ENCODE results near the gene DPYD.
"Not testable (repeated sequence)": the region's sequence is repeated elsewhere in the genome, so short reads cannot be mapped to it uniquely, and the experiment has no call there.

Gene DPYD

GRCh38 chr1:97349794-97350193 lies 571.0 kb downstream of the DPYD start:
- not testable (repeated sequence) for DNase-seq

- no peak for DNase-seq
Measured at GRCh38 chr1:97348599-97349265, 572.1 kb downstream of the DPYD start.

- no peak for DNase-seq
Measured at GRCh38 chr1:97340951-97341350, 579.9 kb downstream of the DPYD start.

- no peak for DNase-seq
Measured at GRCh38 chr1:97338347-97338746, 582.5 kb downstream of the DPYD start.

- no peak for DNase-seq
Measured at GRCh38 chr1:97337250-97338030, 583.4 kb downstream of the DPYD start.

GRCh38 chr1:97334454-97334853 lies 586.4 kb downstream of the DPYD start:
- no peak for DNase-seq

GRCh38 chr1:97332716-97333115 lies 588.1 kb downstream of the DPYD start:
- no peak for DNase-seq

- no peak for DNase-seq
Measured at GRCh38 chr1:97331165-97331564, 589.7 kb downstream of the DPYD start.

- no peak for DNase-seq
Measured at GRCh38 chr1:97314685-97315084, 606.1 kb downstream of the DPYD start.

- no peak for DNase-seq
Measured at GRCh38 chr1:97308131-97308530, 612.7 kb downstream of the DPYD start.

- no peak for DNase-seq
Measured at GRCh38 chr1:97307568-97307967, 613.3 kb downstream of the DPYD start.

- DNase-seq: no peak
Measured at GRCh38 chr1:97307151-97307550, 613.7 kb downstream of the DPYD start.

- no peak for DNase-seq
Measured at GRCh38 chr1:97306504-97306903, 614.3 kb downstream of the DPYD start.

- no peak for DNase-seq
Measured at GRCh38 chr1:97304366-97304765, 616.5 kb downstream of the DPYD start.

- no peak for DNase-seq
Measured at GRCh38 chr1:97298966-97299365, 621.9 kb downstream of the DPYD start.

GRCh38 chr1:97297611-97298010 lies 623.2 kb downstream of the DPYD start:
- no peak for DNase-seq

GRCh38 chr1:97281962-97282361 lies 638.9 kb downstream of the DPYD start:
- no peak for DNase-seq

- no peak for DNase-seq
Measured at GRCh38 chr1:97277891-97278654, 642.8 kb downstream of the DPYD start.

- DNase-seq: no peak
Measured at GRCh38 chr1:97271916-97272788, 648.7 kb downstream of the DPYD start.

- DNase-seq: no peak
Measured at GRCh38 chr1:97270508-97271307, 650.1 kb downstream of the DPYD start.

- DNase-seq: no peak
Measured at GRCh38 chr1:97265630-97266029, 655.2 kb downstream of the DPYD start.

GRCh38 chr1:97262842-97263241 lies 658.0 kb downstream of the DPYD start:
- no peak for DNase-seq

Data from CD4-positive, alpha-beta T cell treated with Interleukin-12 subunit alpha and Interleukin-12 subunit beta, for 1 hour (primary cell).